COR-L47 (cell line): ENCODE results near the gene MEIOSIN.
"Not testable (repeated sequence)": the region's sequence is repeated elsewhere in the genome, so short reads cannot be mapped to it uniquely, and the experiment has no call there.

Source experiments
- DNase-seq: peaks from one replicate; lab custom pipeline; 2025; lab: John Stamatoyannopoulos, UW

The MEIOSIN gene, protein sequence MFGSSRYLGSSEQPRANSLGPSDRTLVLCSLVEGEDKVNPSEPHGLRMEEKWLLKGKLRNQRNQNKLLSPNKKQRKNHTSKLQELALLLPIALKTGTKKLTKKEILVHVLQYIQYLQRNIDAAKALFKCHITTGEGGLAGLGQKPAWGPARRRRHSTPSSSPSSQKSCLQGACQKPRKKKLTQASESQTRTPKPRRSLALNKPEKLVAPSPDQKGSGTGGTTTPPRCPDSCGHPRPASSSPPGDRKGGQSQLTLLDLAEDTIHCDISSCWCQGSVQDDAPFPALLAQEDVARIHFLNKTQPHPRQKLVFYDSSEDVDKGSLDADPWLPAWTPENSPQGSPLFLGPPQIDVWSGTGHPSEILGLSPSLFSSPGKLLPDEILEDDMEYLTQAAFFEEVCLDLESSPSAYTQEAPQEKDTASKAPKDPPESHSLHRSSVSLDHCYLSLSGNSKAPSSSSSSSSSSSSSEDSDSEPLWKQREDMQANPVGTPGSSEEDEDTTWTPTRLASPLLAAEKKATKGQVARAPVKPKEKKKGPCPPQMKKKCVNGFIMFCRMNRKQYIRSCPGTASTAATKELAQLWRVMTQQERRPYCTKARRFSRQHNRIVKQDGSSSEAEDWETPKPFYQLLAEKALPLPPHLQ

GRCh38 chr19:45733160-45733810 lies at the start of gene MEIOSIN:
MEIOSIN (plus strand) TSS chr19:45733439; CDS start chr19:45735377, 1,938 bp downstream.
- DNase-seq: no peak

DNA sequence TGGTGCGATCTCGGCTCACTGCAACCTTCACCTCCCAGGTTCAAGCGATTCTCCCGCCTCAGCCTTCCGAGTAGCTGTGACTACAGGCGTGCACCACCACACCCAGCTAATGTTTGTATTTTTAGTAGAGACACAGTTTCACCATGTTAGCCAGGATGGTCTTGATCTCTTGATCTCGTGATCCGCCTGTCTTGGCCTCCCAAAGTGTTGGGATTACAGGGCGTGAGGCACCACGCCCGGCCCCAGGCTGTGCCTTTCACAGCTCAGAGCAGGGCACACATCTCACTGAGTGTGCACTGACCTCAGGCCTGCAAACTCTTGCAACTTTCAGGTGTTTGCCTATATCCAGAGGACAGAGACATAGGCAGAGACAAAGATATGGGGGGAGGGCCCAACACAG lies 48.2 kb upstream of the MEIOSIN start:
- not testable (repeated sequence) for DNase-seq

DNA sequence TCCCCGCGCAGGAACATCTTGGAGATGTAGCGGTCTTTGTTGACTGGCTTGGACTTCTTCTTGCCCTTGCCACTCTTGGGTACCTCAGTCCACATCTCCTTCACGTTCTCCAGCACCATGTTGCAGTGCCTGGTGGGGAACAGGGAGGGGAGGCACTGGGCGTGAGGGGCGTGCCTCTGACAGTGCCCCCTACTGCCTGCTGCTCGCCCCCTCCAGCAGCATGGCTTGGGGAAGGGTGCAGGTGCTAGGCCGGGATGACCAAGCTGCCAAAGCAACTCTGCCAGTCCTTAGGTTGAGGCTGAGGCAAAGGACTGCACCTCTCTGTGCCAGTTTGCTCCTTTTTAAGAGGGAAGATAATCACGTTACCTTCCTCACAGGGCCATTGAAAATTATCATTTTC lies 45.6 kb upstream of the MEIOSIN start:
- no peak for DNase-seq

- DNase-seq: peak; percentile 91
These were observed 41.6 kb upstream of the MEIOSIN start, which contains the start of gene SNRPD2 for GRCh38 chr19:45691516-45692186. SNRPD2 (minus strand) TSS chr19:45691953; CDS start chr19:45691888, 65 bp downstream.

DNA sequence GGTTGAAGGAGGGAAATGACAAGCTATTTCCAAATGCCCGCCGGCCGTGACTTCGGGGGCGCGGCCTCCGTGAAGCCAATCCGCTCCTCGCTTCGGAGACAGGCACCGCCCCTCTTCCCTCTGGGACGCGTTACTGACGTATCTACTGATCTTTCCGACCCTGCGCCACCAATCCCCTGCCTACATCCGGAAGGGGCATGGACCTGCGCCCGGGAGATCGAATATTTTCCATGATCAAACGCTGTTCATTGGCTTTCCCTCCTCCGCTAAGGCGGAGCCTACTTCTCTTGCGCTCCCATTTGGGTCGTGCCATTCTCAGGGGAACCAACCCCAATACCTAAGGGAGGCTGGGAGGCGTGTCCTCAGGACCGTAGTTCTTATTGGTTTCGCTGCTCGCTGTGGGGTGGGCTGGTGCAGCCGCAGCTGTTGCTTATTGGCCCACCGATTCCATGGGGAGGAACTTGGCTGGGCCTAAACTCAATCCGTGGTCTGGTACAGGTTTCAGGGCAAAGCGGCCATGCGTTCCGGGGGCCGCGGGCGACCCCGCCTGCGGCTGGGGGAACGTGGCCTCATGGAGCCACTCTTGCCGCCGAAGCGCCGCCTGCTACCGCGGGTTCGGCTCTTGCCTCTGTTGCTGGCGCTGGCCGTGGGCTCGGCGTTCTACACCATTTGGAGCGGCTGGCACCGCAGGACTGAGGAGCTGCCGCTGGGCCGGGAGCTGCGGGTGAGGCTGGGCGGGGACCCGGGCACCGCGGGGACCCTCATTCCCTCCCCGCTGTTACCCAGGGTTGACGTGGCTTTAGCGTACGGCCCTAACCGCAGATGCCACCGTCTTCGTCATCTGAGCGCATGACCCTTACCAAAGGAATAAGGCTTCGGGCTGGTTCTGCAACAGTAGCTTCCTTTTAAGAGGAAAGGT lies 40.8 kb upstream of the MEIOSIN start, which contains the start of gene QPCTL:
TSS of gene QPCTL (plus strand) at position 480 of the 919 bp plus-strand sequence. CDS start at position 518, 38 bp downstream.
- DNase-seq: peak; percentile 100

DNA sequence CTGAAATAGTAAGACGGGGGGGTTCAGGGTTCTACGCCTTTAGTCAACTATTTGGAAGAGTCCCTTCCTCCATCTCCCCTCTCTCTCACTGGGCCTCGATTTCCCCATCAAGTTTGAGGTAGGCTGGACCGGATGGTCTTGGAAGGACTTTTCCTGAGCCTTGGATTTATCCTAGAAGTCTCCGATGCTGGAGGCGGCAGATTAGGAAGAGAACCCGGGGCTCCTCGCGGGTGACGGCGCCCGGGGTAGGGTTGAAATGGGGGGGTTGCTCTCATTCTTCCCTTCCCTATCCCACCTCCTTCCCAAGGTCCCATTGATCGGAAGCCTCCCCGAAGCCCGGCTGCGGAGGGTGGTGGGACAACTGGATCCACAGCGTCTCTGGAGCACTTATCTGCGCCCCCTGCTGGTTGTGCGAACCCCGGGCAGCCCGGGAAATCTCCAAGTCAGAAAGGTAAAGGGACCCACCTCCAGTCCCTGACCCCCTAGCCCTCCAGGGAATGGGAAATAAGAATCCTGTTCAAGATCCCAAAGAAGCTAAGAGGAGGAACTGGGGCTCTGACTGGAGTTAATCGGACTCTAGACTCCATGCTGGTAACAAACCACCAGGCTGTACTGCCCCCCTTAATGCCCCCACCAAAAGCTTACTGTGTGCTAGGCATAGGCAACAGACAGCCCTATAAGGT lies 40.0 kb upstream of the MEIOSIN start:
- DNase-seq: peak; percentile 43

GRCh38 chr19:45701676-45702075 lies 31.6 kb upstream of the MEIOSIN start:
- no peak for DNase-seq

GRCh38 chr19:45705115-45705514 lies 28.1 kb upstream of the MEIOSIN start:
- DNase-seq: no peak

GRCh38 chr19:45705710-45706415 lies 27.4 kb upstream of the MEIOSIN start:
- DNase-seq: no peak

DNA sequence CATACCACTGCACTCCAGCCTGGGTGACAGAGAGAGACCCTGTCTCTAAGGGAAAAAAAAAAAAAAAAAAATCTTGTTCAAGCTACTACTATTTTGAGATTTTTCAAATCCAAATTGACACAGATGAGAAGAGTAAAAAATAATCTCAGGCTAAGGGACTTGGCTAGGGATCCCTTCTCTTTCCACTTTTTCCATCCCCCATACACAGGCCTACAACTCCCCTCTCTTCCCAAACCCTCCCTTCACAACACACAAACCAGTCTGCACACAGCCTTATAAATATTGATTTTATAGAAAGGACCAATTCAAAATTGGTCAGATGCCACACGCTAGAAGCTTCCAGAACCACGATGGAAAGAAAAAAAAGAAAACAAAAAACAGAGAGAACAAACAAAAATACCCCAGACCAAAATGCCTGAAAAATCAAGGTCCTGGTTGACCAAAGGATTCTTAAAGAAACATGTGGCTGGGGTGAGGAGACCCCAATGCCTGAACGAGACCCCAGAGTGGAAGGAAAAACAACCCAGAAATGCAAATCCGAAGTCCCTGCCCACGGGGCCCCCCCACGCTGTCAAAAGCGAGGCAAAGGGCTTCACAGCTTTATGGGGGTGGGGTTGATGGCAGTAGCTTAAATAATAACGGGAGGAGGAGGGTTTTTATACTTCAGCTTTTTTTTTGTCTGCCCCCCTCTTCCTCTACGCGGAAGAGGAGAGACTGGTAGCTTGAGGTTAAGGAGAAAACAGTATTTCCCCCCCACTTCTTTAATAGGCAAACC lies 22.7 kb upstream of the MEIOSIN start:
- DNase-seq: no peak

DNA sequence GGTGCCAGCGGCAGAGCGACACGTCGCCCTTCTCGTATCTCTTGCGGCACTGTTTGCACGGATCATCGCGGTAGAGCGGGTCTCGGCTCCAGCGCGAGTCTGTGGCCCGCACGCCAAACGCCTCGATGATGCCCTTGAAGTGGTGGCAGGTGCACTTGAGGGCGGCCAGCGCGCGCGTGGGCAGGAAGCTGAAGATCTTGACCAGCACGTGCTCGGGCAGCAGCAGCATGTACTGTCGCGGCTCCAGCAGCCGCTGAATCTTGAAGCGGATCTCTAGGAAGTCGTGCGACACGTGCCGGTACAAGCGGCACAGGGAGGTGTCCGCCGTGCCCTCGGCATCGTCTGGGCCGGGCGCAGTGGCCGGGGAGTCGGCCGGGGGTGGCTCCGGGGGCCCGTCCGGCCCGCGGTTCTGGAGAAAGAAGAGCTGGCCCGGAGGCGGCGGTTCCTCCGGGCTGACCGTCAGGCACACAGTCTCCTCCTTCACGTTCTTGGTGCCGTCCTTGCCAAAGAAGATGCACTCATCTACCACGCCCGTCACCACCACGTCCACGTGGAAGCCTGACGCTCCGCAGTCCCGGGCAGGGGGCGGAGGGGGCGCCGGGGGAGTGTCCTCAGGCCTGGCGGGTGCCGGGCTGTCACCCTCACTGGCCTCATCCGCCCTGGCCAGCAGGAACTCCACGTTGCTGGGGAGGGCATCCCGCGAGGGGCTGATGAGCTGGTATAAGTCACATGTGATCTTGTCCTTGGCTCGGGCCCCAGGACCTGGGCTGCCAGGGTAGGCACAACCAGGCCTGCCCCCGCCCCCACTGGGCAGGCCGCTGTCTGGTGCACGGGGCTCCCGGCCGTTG lies 21.2 kb upstream of the MEIOSIN start:
- no peak for DNase-seq

- DNase-seq: no peak
These were observed 20.6 kb upstream of the MEIOSIN start for GRCh38 chr19:45712699-45713067.

- no peak for DNase-seq
These were observed 20.1 kb upstream of the MEIOSIN start for GRCh38 chr19:45713141-45713540.

- DNase-seq: no peak
These were observed 18.1 kb upstream of the MEIOSIN start for GRCh38 chr19:45715139-45715538.

GRCh38 chr19:45716359-45717130 lies 16.7 kb upstream of the MEIOSIN start:
- no peak for DNase-seq

DNA sequence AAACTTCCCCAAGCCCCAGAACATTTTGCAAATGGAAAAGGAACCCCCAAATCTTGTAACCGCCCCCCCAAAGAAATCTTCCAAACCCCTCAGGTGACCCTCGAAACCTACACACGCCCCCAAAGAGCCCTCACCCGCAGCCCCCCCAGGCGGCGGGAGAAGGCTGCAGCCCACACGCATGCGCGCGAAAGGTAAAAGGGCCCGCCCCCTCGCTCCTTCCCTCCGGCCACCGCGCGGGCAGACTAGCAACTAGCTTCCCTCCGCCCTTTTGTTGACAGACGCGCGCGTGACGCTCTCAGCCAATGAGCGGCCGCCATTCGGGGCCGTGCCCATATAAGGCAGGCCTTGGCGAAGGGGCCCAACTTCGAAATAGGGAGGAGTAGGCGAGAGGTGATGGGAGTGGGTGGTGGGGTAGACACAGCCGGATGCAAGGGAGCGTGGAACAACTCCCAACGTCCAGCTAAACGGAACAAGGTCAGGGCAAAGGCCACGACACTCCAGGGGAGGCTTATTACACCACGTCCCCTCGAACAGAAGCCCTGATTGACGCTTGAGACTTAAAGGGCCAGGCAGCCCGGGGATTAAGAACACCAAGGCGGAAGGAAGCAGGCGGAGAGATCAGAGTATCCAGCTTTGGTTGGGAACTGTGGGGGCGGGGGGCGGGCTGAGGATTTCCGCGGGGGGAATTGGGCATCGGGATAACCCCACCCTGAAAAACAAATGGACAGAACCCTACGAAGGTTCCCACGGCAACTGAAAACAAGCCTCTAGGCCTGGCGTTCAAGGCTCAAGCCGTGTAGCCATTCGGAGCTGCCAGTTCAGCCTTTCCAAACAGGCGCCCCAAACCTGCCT lies 15.9 kb upstream of the MEIOSIN start:
- peak; percentile 98 for DNase-seq
